ENCODE measurements around the gene HCN2. TPM values are rescaled to one million over a fixed set of nuclear protein-coding genes. Genes with fewer than 3 reads are reported as not detected.

HCN2 gene
- total RNA-seq, 2 experiments from 2014 or later, result 0.06 to 1.0 TPM

DNA sequence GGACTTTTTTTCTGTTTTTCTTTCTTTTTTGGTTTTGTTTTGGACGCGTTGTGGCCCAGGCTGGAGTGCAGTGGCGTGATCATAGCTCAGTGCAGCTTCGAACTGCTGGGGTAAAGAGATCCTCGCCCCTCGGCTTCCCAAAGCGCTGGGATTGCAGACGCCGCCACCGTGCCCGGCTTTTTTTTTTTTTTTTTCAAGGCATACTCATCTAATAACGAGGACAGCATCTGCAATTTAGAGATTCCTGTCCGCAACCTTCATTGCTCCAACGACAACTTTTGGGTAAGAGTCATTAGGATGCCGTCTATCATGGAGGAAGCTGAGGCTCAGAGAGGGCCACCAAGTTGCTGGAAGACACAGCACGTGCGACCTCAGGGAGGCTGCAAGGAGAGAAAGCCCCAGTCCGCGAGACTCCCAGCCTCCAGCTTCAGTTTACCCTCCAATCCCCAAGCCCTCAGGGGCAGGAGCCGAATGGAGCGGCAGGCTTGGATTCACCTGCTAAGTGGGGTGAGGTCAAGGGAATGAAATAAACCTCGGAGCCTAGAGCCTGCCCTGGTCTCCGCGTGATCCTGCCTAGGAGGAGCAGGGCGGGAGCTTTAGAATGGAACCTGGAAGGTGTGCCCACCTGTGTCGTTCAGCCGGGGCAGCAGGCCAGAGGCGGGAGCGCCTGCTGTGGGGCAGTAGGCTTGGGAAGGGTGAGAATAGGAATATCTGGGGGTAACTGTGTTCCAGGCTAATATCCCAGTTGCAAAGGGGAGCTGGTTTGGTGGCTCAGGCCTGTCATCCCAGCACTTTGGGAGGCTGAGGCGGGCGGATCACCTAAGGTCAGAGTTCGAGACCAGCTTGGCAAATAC, 44.3 kb downstream of the HCN2 start:
- intact Hi-C loops (cut with micrococcal nuclease; ENCODE audit: unreplicated experiment), result loop anchor here (2.0 kb wide), 2 partner anchors 29 to 61 kb away; partner anchors contain the start of gene BSG
- H2AFZ ChIP-seq (ENCODE audit: low read length), result peak overlapping the region; percentile 65; the same call in 1 of the 2 replicates
- POLR2A ChIA-PET, result no interaction called here

DNA sequence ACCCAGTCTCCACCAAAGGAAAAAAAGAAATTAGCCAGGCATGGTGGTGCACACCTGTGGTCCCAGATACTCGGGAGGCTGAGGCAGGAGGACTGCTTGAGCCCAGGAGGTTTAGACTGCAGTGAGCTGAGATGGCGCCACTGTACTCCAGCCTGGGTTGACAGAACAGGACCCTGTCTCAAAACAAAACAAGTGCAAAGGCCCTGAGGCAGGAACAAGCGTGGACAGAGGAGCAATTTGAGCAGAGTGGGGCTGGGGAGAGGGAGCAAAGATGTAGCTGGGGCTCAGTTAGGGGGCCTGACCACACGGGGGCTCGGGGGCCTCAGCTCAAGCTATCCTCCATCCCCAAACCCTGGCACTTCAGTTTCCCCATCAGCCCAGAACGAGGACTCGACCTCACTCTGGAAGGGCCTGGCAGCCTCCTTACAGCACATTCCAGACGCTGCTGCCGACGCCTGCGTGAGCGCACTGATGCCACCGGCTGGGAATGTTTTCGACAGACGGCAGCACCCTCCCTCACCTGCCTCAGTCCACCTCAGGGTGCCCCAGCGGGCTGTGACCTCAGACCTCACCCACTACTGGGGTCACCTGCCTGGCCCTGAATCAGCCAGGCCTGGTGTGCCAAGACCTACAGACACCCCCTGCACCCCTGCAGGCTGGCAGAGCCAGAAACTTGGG, 45.4 kb downstream of the HCN2 start:
- ChIA-PET CTCF (ENCODE audit: unreplicated experiment) (no interaction called here), POLR2A (no interaction called here)
- Histone ChIP-seq H3K36me3 (ENCODE audit: insufficient read depth, low read length) (peaks cover 16% of the 10 kb centered on the region; the same call in 1 of the 2 replicates), H3K79me2 (ENCODE audit: insufficient read depth, low read depth, low read length) (peaks cover 19% of the 10 kb centered on the region; the same call in 1 of the 2 replicates), H3K9me2 (ENCODE audit: insufficient read depth, low read length) (no peaks in the 10 kb centered on the region), H2AFZ (ENCODE audit: low read length) (no peak overlapping the region), H3K4me2 (ENCODE audit: low read length) (no peak overlapping the region), H3K27ac (ENCODE audit: low read depth, low read length, poor library complexity, severe bottlenecking) (no peak overlapping the region), H3K9me3 (ENCODE audit: low read length) (no peaks in the 10 kb centered on the region), H4K20me1 (ENCODE audit: insufficient read depth, low read length) (no peaks in the 10 kb centered on the region), H3K4me1 (ENCODE audit: insufficient read depth, low read length, poor library complexity, severe bottlenecking) (peaks cover 12% of the 10 kb centered on the region), H3K4me3 (ENCODE audit: low read depth, low read length, poor library complexity, severe bottlenecking) (no peak overlapping the region)
- intact Hi-C loops (cut with micrococcal nuclease; ENCODE audit: unreplicated experiment), result no loop called here
- TF ChIP-seq, protein P1, sequence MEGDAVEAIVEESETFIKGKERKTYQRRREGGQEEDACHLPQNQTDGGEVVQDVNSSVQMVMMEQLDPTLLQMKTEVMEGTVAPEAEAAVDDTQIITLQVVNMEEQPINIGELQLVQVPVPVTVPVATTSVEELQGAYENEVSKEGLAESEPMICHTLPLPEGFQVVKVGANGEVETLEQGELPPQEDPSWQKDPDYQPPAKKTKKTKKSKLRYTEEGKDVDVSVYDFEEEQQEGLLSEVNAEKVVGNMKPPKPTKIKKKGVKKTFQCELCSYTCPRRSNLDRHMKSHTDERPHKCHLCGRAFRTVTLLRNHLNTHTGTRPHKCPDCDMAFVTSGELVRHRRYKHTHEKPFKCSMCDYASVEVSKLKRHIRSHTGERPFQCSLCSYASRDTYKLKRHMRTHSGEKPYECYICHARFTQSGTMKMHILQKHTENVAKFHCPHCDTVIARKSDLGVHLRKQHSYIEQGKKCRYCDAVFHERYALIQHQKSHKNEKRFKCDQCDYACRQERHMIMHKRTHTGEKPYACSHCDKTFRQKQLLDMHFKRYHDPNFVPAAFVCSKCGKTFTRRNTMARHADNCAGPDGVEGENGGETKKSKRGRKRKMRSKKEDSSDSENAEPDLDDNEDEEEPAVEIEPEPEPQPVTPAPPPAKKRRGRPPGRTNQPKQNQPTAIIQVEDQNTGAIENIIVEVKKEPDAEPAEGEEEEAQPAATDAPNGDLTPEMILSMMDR (conservative IDR thresholded peaks at IDR 0.05; ENCODE audit: low read length), result no peak
- TF ChIP-seq EZH2phosphoT487 (IDR thresholded peaks at IDR 0.05; ENCODE audit: borderline replicate concordance, low read depth, low read length), result no peak
- BruUV-seq (replicated peaks), result no TSS peak
- DNase-seq (ENCODE audit: low spot score), result no peak

More for the DNA sequence above, 44.3 kb downstream of the HCN2 start:
- H4K20me1 ChIP-seq (ENCODE audit: insufficient read depth, low read length), result no peaks in the 10 kb centered on the region
- H3K4me1 ChIP-seq (ENCODE audit: insufficient read depth, low read length, poor library complexity, severe bottlenecking), result peaks cover 9% of the 10 kb centered on the region
- peak overlapping the region; percentile 76 for H3K4me2 ChIP-seq (ENCODE audit: low read length)
- H3K4me3 ChIP-seq (ENCODE audit: low read depth, low read length, poor library complexity, severe bottlenecking), result peak overlapping the region; percentile 93
- no peak overlapping the region for H3K27ac ChIP-seq (ENCODE audit: low read depth, low read length, poor library complexity, severe bottlenecking)
- H3K36me3 ChIP-seq (ENCODE audit: insufficient read depth, low read length), result peaks cover 24% of the 10 kb centered on the region
- H3K9me3 ChIP-seq (ENCODE audit: low read length), result no peaks in the 10 kb centered on the region
- DNase-seq (ENCODE audit: low spot score), result peak; percentile 15
- H3K79me2 ChIP-seq (ENCODE audit: insufficient read depth, low read depth, low read length), result peaks cover 19% of the 10 kb centered on the region; the same call in 1 of the 2 replicates
- BruUV-seq (replicated peaks), result no TSS peak
- TF ChIP-seq EZH2phosphoT487 (IDR thresholded peaks at IDR 0.05; ENCODE audit: borderline replicate concordance, low read depth, low read length), result no peak
- TF ChIP-seq, protein P1 (conservative IDR thresholded peaks at IDR 0.05; ENCODE audit: low read length), result no peak
- no peaks in the 10 kb centered on the region for H3K9me2 ChIP-seq (ENCODE audit: insufficient read depth, low read length)
- CTCF ChIA-PET (ENCODE audit: unreplicated experiment), result no interaction called here

Measured in OCI-LY7 (cell line).